HG03025 (cell line): ENCODE data around the gene CARS1.
"Not testable (repeated sequence)": the region's sequence is repeated elsewhere in the genome, so short reads cannot be mapped to it uniquely, and the experiment has no call there.

Experiments used
- ATAC-seq: cut with Tn5 transposase; IDR thresholded peaks from one replicate; pipeline ENCODE4 v1.9.1; 2021; ENCODE audit warnings: mild to moderate bottlenecking, moderate library complexity; ENCODE audit not compliant: unreplicated experiment, low FRiP score

CARS1 gene

GRCh38 chr11:3063876-3064275 is 6.7 kb upstream of the CARS1 start:
- not testable (repeated sequence) for ATAC-seq

- not testable (repeated sequence) for ATAC-seq
These were observed 6.2 kb upstream of the CARS1 start for GRCh38 chr11:3063432-3063831.

- ATAC-seq: no peak
These were observed 3.3 kb upstream of the CARS1 start for GRCh38 chr11:3060436-3061025.

- ATAC-seq: no peak
These were observed 1.8 kb upstream of the CARS1 start for GRCh38 chr11:3058753-3059664.

- peak; percentile 2 for ATAC-seq
These were observed 741 bp downstream of the CARS1 start for GRCh38 chr11:3056296-3057068.

GRCh38 chr11:3055891-3056290 is 1.3 kb downstream of the CARS1 start:
- ATAC-seq: no peak

- no peak for ATAC-seq
These were observed 4.7 kb downstream of the CARS1 start for GRCh38 chr11:3052567-3052966.

GRCh38 chr11:3052109-3052479 is 5.1 kb downstream of the CARS1 start:
- no peak for ATAC-seq

GRCh38 chr11:3051196-3052108 is 5.8 kb downstream of the CARS1 start:
- no peak for ATAC-seq

- no peak for ATAC-seq
These were observed 6.6 kb downstream of the CARS1 start for GRCh38 chr11:3050386-3051195.

GRCh38 chr11:3049430-3050243 is 7.6 kb downstream of the CARS1 start:
- ATAC-seq: peak; percentile 82

- ATAC-seq: no peak
These were observed 9.6 kb downstream of the CARS1 start for GRCh38 chr11:3047637-3048036.

GRCh38 chr11:3046641-3047040 is 10.6 kb downstream of the CARS1 start:
- ATAC-seq: no peak

- ATAC-seq: no peak
These were observed 11.0 kb downstream of the CARS1 start for GRCh38 chr11:3046190-3046589.

GRCh38 chr11:3044915-3045314 is 12.3 kb downstream of the CARS1 start:
- ATAC-seq: no peak

- no peak for ATAC-seq
These were observed 13.2 kb downstream of the CARS1 start for GRCh38 chr11:3044004-3044403.

- ATAC-seq: no peak
These were observed 13.8 kb downstream of the CARS1 start for GRCh38 chr11:3043315-3043871.
